GM23338 (cell line): ENCODE measurements around the gene CPD. TPM values are rescaled to one million over a fixed set of nuclear protein-coding genes. Genes with fewer than 3 reads are reported as not detected.

Source experiments
- ATAC-seq: fragments of 200-7000 bp; cut with Tn5 transposase; 3 replicates; pipeline ENCODE4 v1.9.1; 2020
- DNase-seq: peaks from one replicate; pipeline ENCODE4 v3.0.0-alpha.2; 2015; ENCODE audit warnings: low spot score
- H2AFZ ChIP-seq: fragments of 200-600 bp; sonication (generic); 2 replicates; pipeline ENCODE4 v1.8.0; 2016; ENCODE audit warnings: antibody characterized with exemption, mild to moderate bottlenecking, moderate library complexity
- H3F3A ChIP-seq: fragments of 200-600 bp; sonication (generic); replicated peaks from 2 replicates; pipeline ENCODE4 v1.8.0; 2017; ENCODE audit warnings: antibody characterized with exemption, mixed run types, low read depth
- H3K27ac ChIP-seq: fragments of 200-600 bp; sonication (generic); 2 replicates; pipeline ENCODE4 v1.6.1; 2016; ENCODE audit warnings: low read depth
- H3K27me3 ChIP-seq: fragments of 200-600 bp; sonication (generic); 2 replicates; pipeline ENCODE4 v1.8.0; 2016; ENCODE audit warnings: mild to moderate bottlenecking, mixed run types, moderate library complexity; ENCODE audit not compliant: insufficient read depth
- H3K36me3 ChIP-seq: fragments of 200-600 bp; sonication (generic); 2 replicates; pipeline ENCODE4 v1.8.0; 2016; ENCODE audit warnings: mild to moderate bottlenecking; ENCODE audit not compliant: insufficient read depth
- H3K4me1 ChIP-seq: fragments of 200-600 bp; sonication (generic); 2 replicates; pipeline ENCODE4 v1.8.0; 2016; ENCODE audit warnings: mild to moderate bottlenecking, moderate library complexity; ENCODE audit not compliant: insufficient read depth
- H3K4me2 ChIP-seq: fragments of 200-600 bp; sonication (generic); 2 replicates; pipeline ENCODE4 v1.7.1; 2017; ENCODE audit warnings: mixed run types
- H3K4me3 ChIP-seq: fragments of 200-600 bp; sonication (generic); 2 replicates; pipeline ENCODE4 v1.6.1; 2016; ENCODE audit warnings: mixed run types
- H3K79me2 ChIP-seq: fragments of 200-600 bp; sonication (generic); replicated peaks from 2 replicates; pipeline ENCODE4 v1.8.0; 2017; ENCODE audit warnings: mild to moderate bottlenecking; ENCODE audit not compliant: insufficient read depth
- H3K9me2 ChIP-seq: fragments of 200-600 bp; sonication (generic); 2 replicates; pipeline ENCODE4 v1.8.0; 2017; ENCODE audit not compliant: insufficient read depth
- H4K20me1 ChIP-seq: fragments of 200-600 bp; sonication (generic); replicated peaks from 2 replicates; pipeline ENCODE4 v1.8.0; 2017; ENCODE audit warnings: mild to moderate bottlenecking; ENCODE audit not compliant: insufficient read depth
- H3K27ac Mint-ChIP-seq: 2 replicates; pipeline ENCODE4 v1.8.0; 2020; ENCODE audit warnings: inconsistent platforms, mild to moderate bottlenecking, moderate library complexity, mixed read lengths
- H3K27me3 Mint-ChIP-seq: 3 replicates; pipeline ENCODE4 v1.8.0; 2022; ENCODE audit warnings: low read depth, mild to moderate bottlenecking, moderate library complexity, mixed read lengths, inconsistent platforms; ENCODE audit not compliant: insufficient read depth, poor library complexity
- H3K36me3 Mint-ChIP-seq: 3 replicates; pipeline ENCODE4 v1.8.0; 2021; ENCODE audit warnings: low read depth, mild to moderate bottlenecking, inconsistent platforms, moderate library complexity, mixed read lengths
- H3K4me1 Mint-ChIP-seq: 3 replicates; pipeline ENCODE4 v1.8.0; 2020; ENCODE audit warnings: mild to moderate bottlenecking, inconsistent platforms, mixed read lengths
- H3K4me3 Mint-ChIP-seq: 3 replicates; pipeline ENCODE4 v1.8.0; 2021; ENCODE audit warnings: moderate library complexity, mild to moderate bottlenecking, inconsistent platforms, mixed read lengths
- H3K9me3 Mint-ChIP-seq: 3 replicates; pipeline ENCODE4 v1.8.0; 2020; ENCODE audit warnings: moderate library complexity, mild to moderate bottlenecking, inconsistent platforms, mixed read lengths
- CREB1 ChIP-seq: fragments of 250-450 bp; sonication (Bioruptor Pico); IDR thresholded peaks from 2 replicates; pipeline ENCODE4 v1.5.0; 2020; ENCODE audit warnings: low read depth, mild to moderate bottlenecking, moderate library complexity
- EZH2 ChIP-seq: fragments of 200-600 bp; sonication (generic); IDR thresholded peaks from one replicate; pipeline ENCODE4 v1.8.0; 2017; ENCODE audit warnings: antibody characterized with exemption, mild to moderate bottlenecking, low read depth; ENCODE audit not compliant: unreplicated experiment
- EZH2phosphoT487 ChIP-seq: fragments of 200-600 bp; sonication (generic); IDR thresholded peaks from one replicate; pipeline ENCODE4 v1.8.1; 2018; ENCODE audit warnings: antibody characterized with exemption; ENCODE audit not compliant: unreplicated experiment
- JUNB ChIP-seq: IDR thresholded peaks from one replicate; pipeline ENCODE4 v1.6.1; 2016; ENCODE audit warnings: antibody characterized with exemption; ENCODE audit not compliant: unreplicated experiment
- NANOG ChIP-seq: IDR thresholded peaks from 2 replicates; pipeline ENCODE4 v1.6.1; 2016; ENCODE audit warnings: antibody characterized with exemption, borderline replicate concordance
- POLR2AphosphoS5 ChIP-seq: IDR thresholded peaks from 2 replicates; pipeline ENCODE4 v1.6.1; 2016; ENCODE audit warnings: antibody characterized with exemption, low read depth
- STAT1 ChIP-seq: IDR thresholded peaks from one replicate; pipeline ENCODE4 v1.6.1; 2016; ENCODE audit warnings: antibody characterized with exemption; ENCODE audit not compliant: unreplicated experiment
- ZNF114 ChIP-seq: fragments of 250-450 bp; sonication (Bioruptor Pico); IDR thresholded peaks from 2 replicates; pipeline ENCODE4 v1.5.0; 2020; ENCODE audit warnings: mild to moderate bottlenecking, moderate library complexity
- ZNF331 ChIP-seq: fragments of 250-450 bp; sonication (Bioruptor Pico); IDR thresholded peaks from 2 replicates; pipeline ENCODE4 v1.5.0; 2020; ENCODE audit warnings: low read depth, mild to moderate bottlenecking, moderate library complexity
- polyA plus RNA-seq: library from polyadenylated mRNA; unstranded; fragments of >200 nt; fragmentation: Nextera tagmentation; extraction: Ambion mirVana; gene quantifications from 2 replicates; pipeline ENCODE4 v1.2.1, GENCODE V29; 2016
- total RNA-seq: library from RNA; depleted of rRNA; stranded (reverse); fragments of >200 nt; shearing (Covaris generic); gene quantifications from 2 replicates; pipeline ENCODE4 v1.2.3, GENCODE V29; 2014
- TF ChIP-seq, protein P1 (sequence below), 2 experiments: fragments of 200-600 bp in 1 of 2; sonication (generic) in 1 of 2; conservative IDR thresholded peaks; 2 replicates each; pipeline versions ENCODE4 v1.5.1 to v1.6.1; 2016 to 2017; ENCODE audit warnings: antibody characterized with exemption in 2 of 2, low read depth in 2 of 2, mild to moderate bottlenecking in 2 of 2, moderate library complexity in 1 of 2
- TF ChIP-seq, protein P2 (sequence below): IDR thresholded peaks from one replicate; pipeline ENCODE4 v1.6.1; 2018; ENCODE audit warnings: antibody characterized with exemption; ENCODE audit not compliant: unreplicated experiment
- TF ChIP-seq, protein P3 (sequence below): IDR thresholded peaks from 2 replicates; pipeline ENCODE4 v1.6.1; 2016; ENCODE audit warnings: antibody characterized with exemption

The CPD gene
- total and polyA plus RNA-seq, 2 experiments from 2014 or later: 6.2 to 57.8 TPM

DNA sequence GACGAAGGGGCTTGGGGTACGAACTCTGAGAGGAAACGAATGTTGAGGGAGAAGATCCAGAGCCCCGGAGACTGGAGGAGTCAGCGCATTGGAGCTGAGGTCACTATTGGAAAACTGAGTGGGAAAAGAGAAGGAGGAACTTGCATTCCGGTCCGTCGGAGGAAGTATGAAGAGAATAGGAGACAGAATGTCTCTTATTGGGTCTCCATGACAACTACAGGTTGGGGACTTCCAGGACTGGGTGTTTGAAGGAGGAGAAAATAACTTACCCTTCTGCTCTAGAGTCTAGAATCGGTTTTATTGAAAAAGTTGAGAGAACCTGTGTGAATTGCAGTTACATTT, 99.0 kb downstream of the CPD start (continued):
- TF ChIP-seq, protein P1, sequence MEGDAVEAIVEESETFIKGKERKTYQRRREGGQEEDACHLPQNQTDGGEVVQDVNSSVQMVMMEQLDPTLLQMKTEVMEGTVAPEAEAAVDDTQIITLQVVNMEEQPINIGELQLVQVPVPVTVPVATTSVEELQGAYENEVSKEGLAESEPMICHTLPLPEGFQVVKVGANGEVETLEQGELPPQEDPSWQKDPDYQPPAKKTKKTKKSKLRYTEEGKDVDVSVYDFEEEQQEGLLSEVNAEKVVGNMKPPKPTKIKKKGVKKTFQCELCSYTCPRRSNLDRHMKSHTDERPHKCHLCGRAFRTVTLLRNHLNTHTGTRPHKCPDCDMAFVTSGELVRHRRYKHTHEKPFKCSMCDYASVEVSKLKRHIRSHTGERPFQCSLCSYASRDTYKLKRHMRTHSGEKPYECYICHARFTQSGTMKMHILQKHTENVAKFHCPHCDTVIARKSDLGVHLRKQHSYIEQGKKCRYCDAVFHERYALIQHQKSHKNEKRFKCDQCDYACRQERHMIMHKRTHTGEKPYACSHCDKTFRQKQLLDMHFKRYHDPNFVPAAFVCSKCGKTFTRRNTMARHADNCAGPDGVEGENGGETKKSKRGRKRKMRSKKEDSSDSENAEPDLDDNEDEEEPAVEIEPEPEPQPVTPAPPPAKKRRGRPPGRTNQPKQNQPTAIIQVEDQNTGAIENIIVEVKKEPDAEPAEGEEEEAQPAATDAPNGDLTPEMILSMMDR (conservative IDR thresholded peaks at IDR 0.05; ENCODE audit: low read depth in 2 of 2): no peak
- TF ChIP-seq ZNF331 (CRISPR knock-in tag) (no peak), ZNF114 (CRISPR knock-in tag) (no peak), STAT1 (no peak), JUNB (no peak), CREB1 (CRISPR knock-in tag) (no peak), NANOG (no peak), POLR2AphosphoS5 (no peak)
- TF ChIP-seq, protein P2, sequence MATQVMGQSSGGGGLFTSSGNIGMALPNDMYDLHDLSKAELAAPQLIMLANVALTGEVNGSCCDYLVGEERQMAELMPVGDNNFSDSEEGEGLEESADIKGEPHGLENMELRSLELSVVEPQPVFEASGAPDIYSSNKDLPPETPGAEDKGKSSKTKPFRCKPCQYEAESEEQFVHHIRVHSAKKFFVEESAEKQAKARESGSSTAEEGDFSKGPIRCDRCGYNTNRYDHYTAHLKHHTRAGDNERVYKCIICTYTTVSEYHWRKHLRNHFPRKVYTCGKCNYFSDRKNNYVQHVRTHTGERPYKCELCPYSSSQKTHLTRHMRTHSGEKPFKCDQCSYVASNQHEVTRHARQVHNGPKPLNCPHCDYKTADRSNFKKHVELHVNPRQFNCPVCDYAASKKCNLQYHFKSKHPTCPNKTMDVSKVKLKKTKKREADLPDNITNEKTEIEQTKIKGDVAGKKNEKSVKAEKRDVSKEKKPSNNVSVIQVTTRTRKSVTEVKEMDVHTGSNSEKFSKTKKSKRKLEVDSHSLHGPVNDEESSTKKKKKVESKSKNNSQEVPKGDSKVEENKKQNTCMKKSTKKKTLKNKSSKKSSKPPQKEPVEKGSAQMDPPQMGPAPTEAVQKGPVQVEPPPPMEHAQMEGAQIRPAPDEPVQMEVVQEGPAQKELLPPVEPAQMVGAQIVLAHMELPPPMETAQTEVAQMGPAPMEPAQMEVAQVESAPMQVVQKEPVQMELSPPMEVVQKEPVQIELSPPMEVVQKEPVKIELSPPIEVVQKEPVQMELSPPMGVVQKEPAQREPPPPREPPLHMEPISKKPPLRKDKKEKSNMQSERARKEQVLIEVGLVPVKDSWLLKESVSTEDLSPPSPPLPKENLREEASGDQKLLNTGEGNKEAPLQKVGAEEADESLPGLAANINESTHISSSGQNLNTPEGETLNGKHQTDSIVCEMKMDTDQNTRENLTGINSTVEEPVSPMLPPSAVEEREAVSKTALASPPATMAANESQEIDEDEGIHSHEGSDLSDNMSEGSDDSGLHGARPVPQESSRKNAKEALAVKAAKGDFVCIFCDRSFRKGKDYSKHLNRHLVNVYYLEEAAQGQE: no peak

DNA sequence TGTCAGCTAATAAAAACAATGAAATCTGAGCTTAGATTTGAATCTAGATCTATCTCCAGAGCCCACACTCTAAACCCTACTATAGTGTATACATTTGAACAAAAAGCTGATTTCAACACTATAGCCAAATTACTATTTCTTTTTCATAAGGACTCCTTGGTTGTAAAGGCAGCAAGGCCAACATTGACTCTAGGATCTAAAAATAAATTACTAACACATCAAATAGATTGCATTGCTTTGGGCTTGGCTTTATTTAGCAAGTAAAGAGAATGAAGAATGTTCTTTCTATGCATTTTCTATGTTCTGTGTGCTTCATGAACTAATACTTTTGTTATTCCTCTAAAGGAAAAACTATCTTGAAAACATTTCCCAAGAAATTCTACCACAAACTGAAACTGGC, 103.8 kb downstream of the CPD start:
- Histone ChIP-seq H3K27ac (no peak overlapping the region), H3K4me3 (no peak overlapping the region), H3F3A (0 out of 2 replicates have a peak, but pooled peaks cover 3% of the 10 kb centered on the region), H3K4me2 (no peak overlapping the region), H3K9me2 (no peaks in the 10 kb centered on the region), H3K36me3 (peaks cover 34% of the 10 kb centered on the region; the same call in 1 of the 2 replicates), H2AFZ (no peak overlapping the region), H3K4me1 (no peaks in the 10 kb centered on the region), H3K79me2 (peaks cover 25% of the 10 kb centered on the region), H4K20me1 (peaks cover 13% of the 10 kb centered on the region; the same call in 1 of the 2 replicates), H3K27me3 (no peaks in the 10 kb centered on the region)
- no peaks in the 10 kb centered on the region for H3K9me3 Mint-ChIP-seq
- no peak overlapping the region for H3K4me3 Mint-ChIP-seq
- H3K4me1 Mint-ChIP-seq: peaks cover 3% of the 10 kb centered on the region; the same call in 2 of the 3 replicates
- ATAC-seq (no peak), DNase-seq (no peak)
- no peak overlapping the region for H3K27ac Mint-ChIP-seq
- H3K36me3 Mint-ChIP-seq: peaks cover 64% of the 10 kb centered on the region
- H3K27me3 Mint-ChIP-seq: no peaks in the 10 kb centered on the region
- TF ChIP-seq NANOG (no peak), POLR2AphosphoS5 (no peak), EZH2 (no peak), JUNB (no peak), CREB1 (CRISPR knock-in tag) (no peak), EZH2phosphoT487 (no peak), STAT1 (no peak), ZNF331 (CRISPR knock-in tag) (no peak)
- TF ChIP-seq, protein P3, sequence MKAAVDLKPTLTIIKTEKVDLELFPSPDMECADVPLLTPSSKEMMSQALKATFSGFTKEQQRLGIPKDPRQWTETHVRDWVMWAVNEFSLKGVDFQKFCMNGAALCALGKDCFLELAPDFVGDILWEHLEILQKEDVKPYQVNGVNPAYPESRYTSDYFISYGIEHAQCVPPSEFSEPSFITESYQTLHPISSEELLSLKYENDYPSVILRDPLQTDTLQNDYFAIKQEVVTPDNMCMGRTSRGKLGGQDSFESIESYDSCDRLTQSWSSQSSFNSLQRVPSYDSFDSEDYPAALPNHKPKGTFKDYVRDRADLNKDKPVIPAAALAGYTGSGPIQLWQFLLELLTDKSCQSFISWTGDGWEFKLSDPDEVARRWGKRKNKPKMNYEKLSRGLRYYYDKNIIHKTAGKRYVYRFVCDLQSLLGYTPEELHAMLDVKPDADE: no peak
- TF ChIP-seq, protein P1 (conservative IDR thresholded peaks at IDR 0.05; ENCODE audit: low read depth in 2 of 2): no peak
